HCT116 (cell line): ENCODE measurements around the gene ZNF470. TPM values are rescaled to one million over a fixed set of nuclear protein-coding genes. Genes with fewer than 3 reads are reported as not detected.

Experiments
- ATAC-seq: fragments of 200-7000 bp; cut with Tn5 transposase; 2 replicates; pipeline ENCODE4 v1.9.1; 2020; ENCODE audit warnings: mild to moderate bottlenecking, moderate library complexity
- BruUV-seq: library from RNA; stranded (reverse); fragments of 400-500 nt; replicated peaks from 2 replicates; lab custom pipeline; 2021; lab: Mats Ljungman, UMichigan
- CTCF ChIA-PET: fragments of 300-600 bp; sonication (Branson Sonifier 250); formaldehyde crosslinking; loops from one replicate; lab custom pipeline; 2021; ENCODE audit warnings: antibody characterized with exemption; lab: Charles Lee
- POLR2A ChIA-PET: fragments of 300-600, 350-600 bp; sonication (Branson Sonifier 250); formaldehyde crosslinking; loops from one replicate; lab custom pipeline; 2021; ENCODE audit warnings: antibody characterized with exemption; lab: Charles Lee
- RAD21 ChIA-PET, 2 experiments: fragments of 300-600 bp; sonication (Branson Sonifier 250); formaldehyde crosslinking; loops; one replicate each; lab custom pipeline; 2023; ENCODE audit warnings: low total read pairs in 2 of 2; ENCODE audit not compliant: uncharacterized antibody in 2 of 2, unreplicated experiment in 2 of 2, low non-redundant PET in 1 of 2; lab: Charles Lee
- DNase-seq: peaks from one replicate; pipeline ENCODE4 v3.0.0-alpha.2; 2010; ENCODE audit warnings: low read depth, low spot score
- H2AFZ ChIP-seq: fragments of 200-600 bp; shearing (Covaris generic), sonication (generic); 2 replicates; pipeline ENCODE4 v1.6.1; 2017; ENCODE audit warnings: low read depth, mixed run types, mixed read lengths, antibody characterized with exemption, low read length; ENCODE audit not compliant: poor library complexity, severe bottlenecking
- H3K27ac ChIP-seq: 2 replicates; pipeline ENCODE4 v1.5.1; 2012; ENCODE audit warnings: low read depth, low read length
- H3K27me3 ChIP-seq: fragments of 200-600 bp; sonication (generic); 2 replicates; pipeline ENCODE4 v1.6.1; 2016; ENCODE audit warnings: mixed run types, low read length, mixed read lengths; ENCODE audit not compliant: insufficient read depth
- H3K36me3 ChIP-seq, 2 experiments: fragments of 200-500 bp in 1 of 2; fragments of 200-600 bp in 1 of 2; sonication (Bioruptor generic) in 1 of 2; sonication (generic) in 1 of 2; 2 replicates each; pipeline versions ENCODE4 v1.5.1 to v1.6.1; 2014 to 2016; ENCODE audit warnings: low read length in 2 of 2, inconsistent platforms in 1 of 2, mixed read lengths in 1 of 2, mixed run types in 1 of 2; ENCODE audit not compliant: insufficient read depth in 2 of 2, control insufficient read depth in 1 of 2
- H3K4me1 ChIP-seq, 2 experiments: fragments of 200-600 bp in 1 of 2; sonication (generic) in 1 of 2; 2 replicates each; pipeline versions ENCODE4 v1.5.1 to v1.6.1; 2012 to 2017; ENCODE audit warnings: low read length in 2 of 2, inconsistent platforms in 1 of 2, mild to moderate bottlenecking in 1 of 2, mixed read lengths in 1 of 2, mixed run types in 1 of 2, moderate library complexity in 1 of 2; ENCODE audit not compliant: insufficient read depth in 2 of 2, control insufficient read depth in 1 of 2
- H3K4me2 ChIP-seq: fragments of 200-600 bp; sonication (generic); 2 replicates; pipeline ENCODE4 v1.6.1; 2017; ENCODE audit warnings: mixed run types, low read length, mixed read lengths
- H3K4me3 ChIP-seq, 2 experiments: fragments of 200-600 bp in 1 of 2; sonication (generic) in 1 of 2; replicated peaks in 1 of 2; 2 replicates each; pipeline ENCODE4 v1.5.1; 2011 to 2016; ENCODE audit warnings: low read length in 2 of 2, control low read depth in 1 of 2, low read depth in 1 of 2, mild to moderate bottlenecking in 1 of 2, mixed read lengths in 1 of 2, mixed run types in 1 of 2
- H3K79me2 ChIP-seq: fragments of 200-600 bp; sonication (generic); 2 replicates; pipeline ENCODE4 v1.6.1; 2017; ENCODE audit warnings: mild to moderate bottlenecking, mixed run types, low read length, moderate library complexity, mixed read lengths; ENCODE audit not compliant: insufficient read depth
- H3K9ac ChIP-seq: fragments of 200-600 bp; sonication (generic); 2 replicates; pipeline ENCODE4 v1.6.1; 2016; ENCODE audit warnings: low read length, mixed read lengths
- H3K9me2 ChIP-seq: fragments of 200-600 bp; sonication (generic), shearing (Covaris generic); 2 replicates; pipeline ENCODE4 v1.6.1; 2017; ENCODE audit warnings: mixed run types, mild to moderate bottlenecking, moderate library complexity; ENCODE audit not compliant: insufficient read depth
- H3K9me3 ChIP-seq, 2 experiments: fragments of 200-500 bp in 1 of 2; fragments of 200-600 bp in 1 of 2; sonication (Bioruptor generic) in 1 of 2; sonication (generic) in 1 of 2; 2 replicates each; pipeline ENCODE4 v1.6.1; 2014 to 2017; ENCODE audit warnings: low read length in 2 of 2, mixed read lengths in 2 of 2, inconsistent platforms in 1 of 2, low read depth in 1 of 2, mild to moderate bottlenecking in 1 of 2, mixed run types in 1 of 2, moderate library complexity in 1 of 2; ENCODE audit not compliant: control insufficient read depth in 1 of 2, insufficient read depth in 1 of 2
- H4K20me1 ChIP-seq: fragments of 200-600 bp; sonication (generic), shearing (Covaris generic); 2 replicates; pipeline ENCODE4 v1.6.1; 2017; ENCODE audit warnings: mixed run types, mild to moderate bottlenecking, moderate library complexity; ENCODE audit not compliant: insufficient read depth
- ATF3 ChIP-seq: IDR thresholded peaks from 2 replicates; pipeline ENCODE4 v1.6.1; 2012
- CEBPB ChIP-seq: IDR thresholded peaks from 2 replicates; pipeline ENCODE4 v1.6.1; 2012; ENCODE audit warnings: low read depth
- EGR1 ChIP-seq: IDR thresholded peaks from 2 replicates; pipeline ENCODE4 v1.6.1; 2012; ENCODE audit warnings: low read depth
- ELF1 ChIP-seq: IDR thresholded peaks from 2 replicates; pipeline ENCODE4 v1.6.1; 2012; ENCODE audit warnings: low read depth, borderline replicate concordance
- EZH2 ChIP-seq: fragments of 200-600 bp; sonication (generic); IDR thresholded peaks from 2 replicates; pipeline ENCODE4 v1.6.1; 2017; ENCODE audit warnings: antibody characterized with exemption, mixed run types
- EZH2phosphoT487 ChIP-seq: fragments of 200-600 bp; IDR thresholded peaks from 2 replicates; pipeline ENCODE4 v1.6.1; 2018; ENCODE audit warnings: antibody characterized with exemption, borderline replicate concordance
- FOSL1 ChIP-seq: IDR thresholded peaks from 2 replicates; pipeline ENCODE4 v1.6.1; 2012; ENCODE audit warnings: low read depth
- JUND ChIP-seq: IDR thresholded peaks from 2 replicates; pipeline ENCODE4 v1.6.1; 2012
- POLR2AphosphoS5 ChIP-seq: IDR thresholded peaks from 2 replicates; pipeline ENCODE4 v1.6.1; 2011; ENCODE audit warnings: mild to moderate bottlenecking, low read depth, low read length, moderate library complexity
- RAD21 ChIP-seq: IDR thresholded peaks from 2 replicates; pipeline ENCODE4 v1.6.1; 2012; ENCODE audit warnings: low read depth, mild to moderate bottlenecking
- REST ChIP-seq: IDR thresholded peaks from 2 replicates; pipeline ENCODE4 v1.6.1; 2012; ENCODE audit warnings: low read depth
- SIN3A ChIP-seq: IDR thresholded peaks from 2 replicates; pipeline ENCODE4 v1.6.1; 2012; ENCODE audit warnings: low read depth
- SP1 ChIP-seq: IDR thresholded peaks from 2 replicates; pipeline ENCODE4 v1.6.1; 2012; ENCODE audit warnings: low read depth
- SRF ChIP-seq: IDR thresholded peaks from 2 replicates; pipeline ENCODE4 v1.6.1; 2012; ENCODE audit warnings: low read depth
- TCF7L2 ChIP-seq: IDR thresholded peaks from 2 replicates; pipeline ENCODE4 v1.7.0; 2011; ENCODE audit warnings: borderline replicate concordance, inconsistent platforms; ENCODE audit not compliant: insufficient read depth, insufficient read length; ENCODE audit errors: extremely low read depth
- YY1 ChIP-seq: IDR thresholded peaks from 2 replicates; pipeline ENCODE4 v1.6.1; 2011; ENCODE audit warnings: low read length, low read depth, moderate library complexity, mild to moderate bottlenecking; ENCODE audit not compliant: insufficient replicate concordance; ENCODE audit errors: extremely low read depth
- ZBTB33 ChIP-seq: IDR thresholded peaks from 2 replicates; pipeline ENCODE4 v1.6.1; 2011; ENCODE audit warnings: mild to moderate bottlenecking, low read length, moderate library complexity; ENCODE audit not compliant: insufficient replicate concordance; ENCODE audit errors: extremely low read depth
- ZFX ChIP-seq: fragments of 450-650 bp; IDR thresholded peaks from 2 replicates; pipeline ENCODE4 v1.6.1; 2017
- ZNF274 ChIP-seq: fragments of 200-500 bp; sonication (Bioruptor generic); IDR thresholded peaks from 2 replicates; pipeline ENCODE4 v1.6.1; 2014; ENCODE audit warnings: mild to moderate bottlenecking, low read depth, low read length, inconsistent platforms
- intact Hi-C: fragments of 100-400 bp; cut with micrococcal nuclease; formaldehyde crosslinking; loops from 2 replicates; pipeline ENCODE4 v1.10.0; 2022
- total RNA-seq: library from RNA; stranded (reverse); gene quantifications from one replicate; pipeline ENCODE4 v1.2.1, GENCODE V29; 2021; ENCODE audit not compliant: unreplicated experiment

Gene ZNF470
- total RNA-seq, 1 experiment from 2014 or later, result not detected

GRCh38 chr19:56562766-56563165 is 4.5 kb upstream of the ZNF470 start:
- TF ChIP-seq SP1 (no peak), ATF3 (no peak), EGR1 (no peak), EZH2 (no peak), RAD21 (no peak), JUND (no peak), REST (no peak), EZH2phosphoT487 (no peak), POLR2AphosphoS5 (no peak), ZFX (no peak), ZNF274 (no peak), TCF7L2 (no peak), ZBTB33 (no peak), FOSL1 (no peak), SRF (no peak), CEBPB (no peak), ELF1 (no peak), SIN3A (no peak), YY1 (no peak)
- H3K9me3 ChIP-seq, result peaks cover 14 to 27% of the 10 kb centered on the region in 2 experiments; a peak in 2 of 4 replicates
- BruUV-seq, result no TSS peak
- H3K27ac ChIP-seq, result no peak overlapping the region
- DNase-seq, result no peak
- H3K4me1 ChIP-seq, result no peaks in the 10 kb centered on the region
- no peak overlapping the region for H2AFZ ChIP-seq
- ChIA-PET POLR2A (no interaction called here), CTCF (no interaction called here), RAD21 (no interaction called here)
- no peaks in the 10 kb centered on the region for H3K36me3 ChIP-seq
- H4K20me1 ChIP-seq, result no peaks in the 10 kb centered on the region
- no peak for ATAC-seq
- no peak overlapping the region for H3K4me3 ChIP-seq
- no peak overlapping the region for H3K4me2 ChIP-seq
- no peaks in the 10 kb centered on the region for H3K27me3 ChIP-seq
- intact Hi-C loops, result no loop called here
- H3K9ac ChIP-seq, result no peak overlapping the region
- no peaks in the 10 kb centered on the region for H3K79me2 ChIP-seq
- H3K9me2 ChIP-seq, result no peaks in the 10 kb centered on the region
